Mesendoderm (in vitro differentiated cells): ENCODE data around the gene BAZ1B.

Experiments
- DNase-seq: peaks from one replicate; pipeline ENCODE4 v3.0.0; 2013
- H2AK5ac ChIP-seq: 2 replicates; pipeline ENCODE4 v1.6.1; 2013; ENCODE audit warnings: low read length, inconsistent platforms
- H2BK120ac ChIP-seq: 2 replicates; pipeline ENCODE4 v1.6.1; 2013; ENCODE audit warnings: low read depth, mild to moderate bottlenecking, low read length, moderate library complexity, mixed read lengths
- H2BK15ac ChIP-seq: replicated peaks from 2 replicates; pipeline ENCODE4 v1.6.1; 2013; ENCODE audit warnings: low read depth, mild to moderate bottlenecking, moderate library complexity
- H2BK5ac ChIP-seq: 2 replicates; pipeline ENCODE4 v1.6.1; 2013; ENCODE audit warnings: low read length, inconsistent platforms
- H3K18ac ChIP-seq: 2 replicates; pipeline ENCODE4 v1.6.1; 2013; ENCODE audit warnings: mild to moderate bottlenecking, low read length, mixed read lengths
- H3K23ac ChIP-seq: one replicate; pipeline ENCODE4 v1.6.1; 2013; ENCODE audit warnings: low read length
- H3K27ac ChIP-seq: 2 replicates; pipeline ENCODE4 v1.5.1; 2013; ENCODE audit warnings: low read depth, mild to moderate bottlenecking, inconsistent platforms, low read length, moderate library complexity
- H3K27me3 ChIP-seq: 2 replicates; pipeline ENCODE4 v1.6.1; 2013; ENCODE audit warnings: low read length, control low read depth, mild to moderate bottlenecking, inconsistent platforms; ENCODE audit not compliant: insufficient read depth, poor library complexity
- H3K36me3 ChIP-seq: 2 replicates; pipeline ENCODE4 v1.6.1; 2013; ENCODE audit warnings: low read length, inconsistent platforms; ENCODE audit not compliant: control insufficient read depth, insufficient read depth
- H3K4ac ChIP-seq: one replicate; pipeline ENCODE4 v1.6.1; 2013; ENCODE audit warnings: low read depth, mild to moderate bottlenecking, low read length, moderate library complexity
- H3K4me1 ChIP-seq: 2 replicates; pipeline ENCODE4 v1.6.1; 2013; ENCODE audit warnings: low read depth, low read length, inconsistent platforms; ENCODE audit not compliant: control insufficient read depth
- H3K4me2 ChIP-seq: 2 replicates; pipeline ENCODE4 v1.6.1; 2013; ENCODE audit warnings: low read length
- H3K4me3 ChIP-seq: 2 replicates; pipeline ENCODE4 v1.5.1; 2013; ENCODE audit warnings: mild to moderate bottlenecking, low read length
- H3K56ac ChIP-seq: one replicate; pipeline ENCODE4 v1.6.1; 2013; ENCODE audit warnings: low read length
- H3K79me1 ChIP-seq: 2 replicates; pipeline ENCODE4 v1.6.1; 2013; ENCODE audit warnings: low read length, inconsistent platforms
- H3K79me2 ChIP-seq: 2 replicates; pipeline ENCODE4 v1.6.1; 2013; ENCODE audit warnings: mild to moderate bottlenecking, low read length; ENCODE audit not compliant: control insufficient read depth, insufficient read depth
- H3K9ac ChIP-seq: 2 replicates; pipeline ENCODE4 v1.6.1; 2013; ENCODE audit warnings: low read length, inconsistent platforms
- H4K5ac ChIP-seq: one replicate; pipeline ENCODE4 v1.6.1; 2013; ENCODE audit warnings: low read length
- H4K8ac ChIP-seq: one replicate; pipeline ENCODE4 v1.6.1; 2013; ENCODE audit warnings: low read depth, mild to moderate bottlenecking, control low read depth, low read length, moderate library complexity
- WGBS: extraction: QIAGEN DNeasy Blood & Tissue Kit; methylation state at CpG from one replicate; pipeline ENCODE4 v1.1.7; 2013; ENCODE audit warnings: low lambda C conversion rate, missing lambda C conversion rate; ENCODE audit not compliant: insufficient coverage; ENCODE audit errors: extremely low coverage; 5-methylcytosine and 5-hydroxymethylcytosine counted together

The BAZ1B gene

GRCh38 chr7:73436031-73436929 is 85.8 kb downstream of the BAZ1B start:
- Histone ChIP-seq H2AK5ac (no peak overlapping the region), H3K36me3 (peaks cover 5% of the 10 kb centered on the region), H3K56ac (no peak overlapping the region), H2BK120ac (no peak overlapping the region), H3K4me2 (no peak overlapping the region), H2BK15ac (no peak overlapping the region), H3K4ac (no peak overlapping the region), H3K79me1 (no peaks in the 10 kb centered on the region), H3K79me2 (no peaks in the 10 kb centered on the region), H3K4me1 (no peaks in the 10 kb centered on the region), H3K27me3 (no peaks in the 10 kb centered on the region), H3K18ac (no peak overlapping the region), H3K4me3 (no peak overlapping the region), H3K23ac (no peak overlapping the region), H4K5ac (no peak overlapping the region), H2BK5ac (no peak overlapping the region), H3K27ac (no peak overlapping the region), H3K9ac (no peak overlapping the region), H4K8ac (no peak overlapping the region)
- no CpG with 5 or more reads among the region's 20 CpGs for WGBS
- no peak for DNase-seq

- no peaks in the 10 kb centered on the region for H3K79me2 ChIP-seq
- no peaks in the 10 kb centered on the region for H3K79me1 ChIP-seq
- H3K23ac ChIP-seq, result no peak overlapping the region
- H4K5ac ChIP-seq, result no peak overlapping the region
- no peak overlapping the region for H2AK5ac ChIP-seq
- H3K27ac ChIP-seq, result no peak overlapping the region
- no peak for DNase-seq
- no peak overlapping the region for H3K9ac ChIP-seq
- no peak overlapping the region for H3K4ac ChIP-seq
- no peak overlapping the region for H3K4me2 ChIP-seq
- H2BK15ac ChIP-seq, result no peak overlapping the region
- no peaks in the 10 kb centered on the region for H3K4me1 ChIP-seq
- H3K27me3 ChIP-seq, result no peaks in the 10 kb centered on the region
- no peak overlapping the region for H3K18ac ChIP-seq
- H2BK5ac ChIP-seq, result no peak overlapping the region
- no peak overlapping the region for H2BK120ac ChIP-seq
- no peak overlapping the region for H3K56ac ChIP-seq
- no CpG with 5 or more reads among the region's 28 CpGs for WGBS
- H4K8ac ChIP-seq, result no peak overlapping the region
- H3K36me3 ChIP-seq, result peaks cover 3% of the 10 kb centered on the region
- no peak overlapping the region for H3K4me3 ChIP-seq
Measured at GRCh38 chr7:73435471-73436009, 86.6 kb downstream of the BAZ1B start.

- Histone ChIP-seq H3K27me3 (no peaks in the 10 kb centered on the region), H3K4ac (no peak overlapping the region), H3K27ac (no peak overlapping the region), H2BK120ac (no peak overlapping the region), H3K56ac (no peak overlapping the region), H3K18ac (no peak overlapping the region), H3K4me3 (no peak overlapping the region), H4K8ac (no peak overlapping the region), H2BK15ac (no peak overlapping the region), H3K4me1 (no peaks in the 10 kb centered on the region), H3K79me1 (no peaks in the 10 kb centered on the region), H3K9ac (no peak overlapping the region), H4K5ac (no peak overlapping the region), H3K23ac (no peak overlapping the region), H3K36me3 (peaks cover 3% of the 10 kb centered on the region), H3K79me2 (no peaks in the 10 kb centered on the region), H3K4me2 (no peak overlapping the region), H2BK5ac (no peak overlapping the region), H2AK5ac (no peak overlapping the region)
- no CpG with 5 or more reads among the region's 26 CpGs for WGBS
- no peak for DNase-seq
Measured at GRCh38 chr7:73434701-73435069, 87.4 kb downstream of the BAZ1B start.

GRCh38 chr7:73433924-73434700 is 88.0 kb downstream of the BAZ1B start:
- Histone ChIP-seq H3K4ac (no peak overlapping the region), H2BK120ac (no peak overlapping the region), H4K8ac (no peak overlapping the region), H3K27me3 (no peaks in the 10 kb centered on the region), H3K79me2 (no peaks in the 10 kb centered on the region), H3K9ac (peak overlapping the region; percentile 57), H3K4me1 (no peaks in the 10 kb centered on the region), H2BK15ac (no peak overlapping the region), H3K18ac (no peak overlapping the region), H4K5ac (no peak overlapping the region), H2BK5ac (no peak overlapping the region), H2AK5ac (no peak overlapping the region), H3K27ac (no peak overlapping the region), H3K23ac (peak overlapping the region; percentile 80), H3K4me2 (peak overlapping the region; percentile 59), H3K79me1 (no peaks in the 10 kb centered on the region), H3K56ac (peak overlapping the region; percentile 83), H3K4me3 (no peak overlapping the region), H3K36me3 (no peaks in the 10 kb centered on the region)
- DNase-seq, result peak; percentile 46
- no CpG with 5 or more reads among the region's 110 CpGs for WGBS

- no peak overlapping the region for H3K23ac ChIP-seq
- no peak overlapping the region for H2BK15ac ChIP-seq
- H3K27ac ChIP-seq, result no peak overlapping the region
- no peak overlapping the region for H3K56ac ChIP-seq
- H3K27me3 ChIP-seq, result no peaks in the 10 kb centered on the region
- H3K4me2 ChIP-seq, result no peak overlapping the region
- H3K4me3 ChIP-seq, result no peak overlapping the region
- DNase-seq, result no peak
- no peak overlapping the region for H3K18ac ChIP-seq
- H3K79me1 ChIP-seq, result no peaks in the 10 kb centered on the region
- no peak overlapping the region for H4K5ac ChIP-seq
- H2AK5ac ChIP-seq, result no peak overlapping the region
- H4K8ac ChIP-seq, result no peak overlapping the region
- H2BK5ac ChIP-seq, result no peak overlapping the region
- H3K36me3 ChIP-seq, result no peaks in the 10 kb centered on the region
- no peaks in the 10 kb centered on the region for H3K79me2 ChIP-seq
- H3K9ac ChIP-seq, result no peak overlapping the region
- H2BK120ac ChIP-seq, result no peak overlapping the region
- H3K4me1 ChIP-seq, result no peaks in the 10 kb centered on the region
- WGBS, result no CpG with 5 or more reads among the region's 11 CpGs
- H3K4ac ChIP-seq, result no peak overlapping the region
Measured at GRCh38 chr7:73432676-73433075, 89.4 kb downstream of the BAZ1B start.
